Fibroblast of skin of right biceps (primary cell): ENCODE measurements around the gene GRIA3.
"Not testable (repeated sequence)": the region's sequence is repeated elsewhere in the genome, so short reads cannot be mapped to it uniquely, and the experiment has no call there.

ENCODE experiments used
- DNase-seq: peaks from one replicate; pipeline ENCODE4 v3.0.0-alpha.2; 2013

GRIA3 gene

GRCh38 chrX:123277821-123278220, 93.7 kb downstream of the GRIA3 start:
- DNase-seq = no peak

DNA sequence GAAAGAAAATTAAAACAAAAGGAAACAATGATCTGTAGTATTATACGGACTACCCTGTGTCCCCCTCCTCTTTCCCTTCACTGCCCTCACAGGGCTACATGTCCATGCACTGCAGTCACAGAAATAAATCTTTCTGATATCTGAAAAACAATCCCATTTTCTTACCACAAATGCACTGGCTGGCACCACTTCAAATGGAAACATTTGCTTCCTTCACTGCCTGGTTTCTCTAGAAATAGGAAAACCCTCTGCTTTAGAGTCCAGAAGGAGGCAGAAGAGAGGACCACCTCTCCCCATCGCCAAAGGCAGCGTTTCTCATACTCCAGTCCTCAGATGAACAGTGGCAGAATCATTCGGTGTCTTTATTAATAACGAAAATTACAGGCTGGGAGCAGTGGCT, 98.2 kb downstream of the GRIA3 start:
- DNase-seq = no peak

DNA sequence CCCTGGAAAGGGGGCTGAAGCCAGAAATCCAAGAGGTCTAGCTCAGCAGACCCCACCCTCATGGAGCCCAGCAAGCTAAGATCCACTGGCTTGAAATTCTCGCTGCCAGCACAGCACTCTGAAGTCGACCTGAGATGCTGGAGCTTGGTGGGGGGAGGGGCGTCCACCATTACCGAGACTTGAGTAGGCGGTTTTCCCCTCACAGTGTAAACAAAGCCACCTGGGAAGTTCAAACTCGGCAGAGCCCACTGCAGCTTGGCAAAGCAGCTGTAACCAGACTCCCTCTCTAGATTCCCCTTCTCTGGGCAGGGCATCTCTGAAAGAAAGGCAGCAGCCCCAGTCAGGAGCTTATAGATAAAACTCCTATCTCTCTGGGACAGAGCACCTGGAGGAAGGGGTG, 99.3 kb downstream of the GRIA3 start:
- not testable (repeated sequence) for DNase-seq

GRCh38 chrX:123291623-123292022, 107.5 kb downstream of the GRIA3 start:
- no peak for DNase-seq

DNA sequence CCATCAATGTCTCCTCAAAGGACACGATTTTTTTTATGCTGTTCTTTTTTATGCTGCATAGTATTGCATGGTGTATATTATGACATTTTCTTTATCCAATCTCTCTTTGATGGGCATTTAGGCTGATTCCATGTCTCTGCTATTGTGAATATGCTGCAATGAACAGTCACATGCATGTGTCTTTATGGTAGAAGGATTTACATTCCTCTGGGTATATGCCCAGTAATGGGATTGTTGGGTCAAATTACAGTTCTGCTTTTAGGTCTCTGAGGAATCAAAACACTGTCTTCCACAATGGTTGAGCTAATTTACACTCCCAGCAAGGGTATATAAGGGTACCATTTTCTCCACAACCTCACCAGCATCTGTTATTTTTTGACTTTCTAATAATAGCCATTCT, 113.9 kb downstream of the GRIA3 start:
- peak; percentile 49 for DNase-seq

- DNase-seq = no peak
These were observed 119.4 kb downstream of the GRIA3 start for GRCh38 chrX:123303429-123303828.

GRCh38 chrX:123308658-123309057, 124.6 kb downstream of the GRIA3 start:
- DNase-seq = no peak

DNA sequence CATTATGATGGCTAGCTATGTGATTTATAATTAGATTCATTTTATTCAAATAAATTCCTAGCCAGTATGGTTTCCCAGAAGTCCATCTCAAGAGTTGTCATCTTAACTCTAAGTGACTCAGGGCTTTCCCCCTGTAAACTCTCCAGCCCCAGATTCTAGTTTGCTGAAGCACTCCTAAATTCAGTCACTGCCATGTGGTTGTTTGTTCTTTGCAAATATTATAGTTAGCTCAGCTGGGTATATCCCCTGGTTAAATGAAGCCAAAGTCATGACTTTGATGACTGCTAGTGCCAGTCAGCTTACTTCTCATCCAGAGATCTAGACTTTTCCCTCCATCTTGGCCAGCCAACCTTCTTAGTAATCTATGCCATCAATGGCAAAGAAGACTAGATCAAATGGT, 126.0 kb downstream of the GRIA3 start:
- DNase-seq = no peak

DNA sequence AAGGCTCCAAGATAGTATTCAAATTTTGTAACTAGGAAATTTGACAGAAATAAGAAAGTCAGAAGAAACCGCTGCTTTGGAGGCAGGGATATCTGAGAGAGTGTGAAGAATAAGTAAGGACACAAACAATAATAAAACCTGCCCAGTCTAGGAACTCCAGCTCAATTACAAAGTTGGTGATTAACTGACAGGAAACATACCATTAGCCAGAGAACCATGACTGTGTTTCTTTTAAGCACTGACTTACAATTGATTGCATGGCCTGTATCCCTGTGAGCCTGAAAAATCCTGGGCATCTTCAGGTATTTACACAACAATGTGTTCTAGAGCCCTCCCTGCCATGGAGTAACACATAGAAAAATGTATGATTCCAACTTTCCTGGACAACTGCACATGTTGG, 127.4 kb downstream of the GRIA3 start:
- DNase-seq = no peak

- no peak for DNase-seq
These were observed 129.4 kb downstream of the GRIA3 start for GRCh38 chrX:123313486-123313885.

DNA sequence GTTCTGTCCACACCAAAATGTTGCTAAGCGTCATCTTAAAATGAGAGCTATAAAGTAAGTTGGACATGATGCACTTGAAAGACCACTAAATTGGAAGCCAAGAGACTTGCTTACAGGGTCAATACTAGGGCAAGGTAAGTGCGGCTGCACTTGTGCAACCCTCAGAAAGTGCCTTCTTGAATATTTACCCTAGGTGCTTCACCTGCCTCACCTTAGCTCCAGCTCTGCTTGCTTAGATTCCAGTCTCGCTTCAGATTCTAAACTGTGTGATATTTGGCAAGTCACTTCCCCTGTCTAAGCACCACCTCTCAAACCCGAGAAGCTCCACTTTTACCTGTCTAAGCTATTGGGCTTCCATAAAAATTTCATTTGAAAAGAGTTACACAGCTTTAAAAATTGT, 136.5 kb downstream of the GRIA3 start:
- no peak for DNase-seq

- DNase-seq = no peak
These were observed 138.5 kb downstream of the GRIA3 start for GRCh38 chrX:123322536-123322935.

- DNase-seq = peak; percentile 50
These were observed 140.5 kb downstream of the GRIA3 start for GRCh38 chrX:123324625-123325024.

- DNase-seq = no peak
These were observed 146.3 kb downstream of the GRIA3 start for GRCh38 chrX:123330229-123330942.

DNA sequence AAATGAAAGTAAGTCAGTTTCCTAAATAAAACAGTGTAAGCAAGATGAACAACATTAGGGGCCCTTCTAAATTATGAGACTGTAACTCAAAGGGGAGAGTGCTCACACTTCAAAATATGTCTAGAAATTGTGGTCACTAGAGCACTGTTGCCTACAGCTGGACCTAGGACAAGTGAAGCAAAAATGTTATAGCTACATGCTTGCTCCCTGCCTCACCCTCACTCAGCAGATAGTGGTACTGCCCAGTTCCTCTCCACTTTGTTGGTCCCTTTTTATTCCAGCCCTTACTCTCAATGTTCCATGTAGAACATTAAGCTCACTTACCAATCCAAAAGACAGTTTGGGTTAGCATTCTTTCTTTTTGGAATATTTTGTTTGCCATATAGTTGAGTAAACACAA, 147.3 kb downstream of the GRIA3 start:
- DNase-seq = no peak

DNA sequence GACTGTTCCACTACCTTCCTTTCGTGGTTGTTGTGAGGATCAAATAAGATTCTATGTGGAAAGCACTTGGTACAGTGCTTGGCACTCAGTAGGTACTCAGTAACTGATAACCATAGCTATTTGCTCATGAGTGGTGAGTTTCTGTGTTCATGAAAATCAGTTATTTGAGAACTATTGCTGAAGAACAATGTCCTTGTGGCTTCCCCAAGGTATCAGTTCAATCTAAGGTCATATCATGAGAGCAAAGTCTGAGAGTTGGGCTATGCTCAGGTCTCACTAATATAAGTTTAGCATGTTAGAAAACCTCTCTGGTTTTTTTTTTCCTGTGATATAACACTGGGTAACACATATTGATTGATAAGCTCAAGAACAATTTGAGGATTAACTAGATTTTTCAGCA, 147.8 kb downstream of the GRIA3 start:
- no peak for DNase-seq

- peak; percentile 43 for DNase-seq
These were observed 152.6 kb downstream of the GRIA3 start for GRCh38 chrX:123336666-123337065.

- DNase-seq = no peak
These were observed 154.0 kb downstream of the GRIA3 start for GRCh38 chrX:123337886-123338639.

DNA sequence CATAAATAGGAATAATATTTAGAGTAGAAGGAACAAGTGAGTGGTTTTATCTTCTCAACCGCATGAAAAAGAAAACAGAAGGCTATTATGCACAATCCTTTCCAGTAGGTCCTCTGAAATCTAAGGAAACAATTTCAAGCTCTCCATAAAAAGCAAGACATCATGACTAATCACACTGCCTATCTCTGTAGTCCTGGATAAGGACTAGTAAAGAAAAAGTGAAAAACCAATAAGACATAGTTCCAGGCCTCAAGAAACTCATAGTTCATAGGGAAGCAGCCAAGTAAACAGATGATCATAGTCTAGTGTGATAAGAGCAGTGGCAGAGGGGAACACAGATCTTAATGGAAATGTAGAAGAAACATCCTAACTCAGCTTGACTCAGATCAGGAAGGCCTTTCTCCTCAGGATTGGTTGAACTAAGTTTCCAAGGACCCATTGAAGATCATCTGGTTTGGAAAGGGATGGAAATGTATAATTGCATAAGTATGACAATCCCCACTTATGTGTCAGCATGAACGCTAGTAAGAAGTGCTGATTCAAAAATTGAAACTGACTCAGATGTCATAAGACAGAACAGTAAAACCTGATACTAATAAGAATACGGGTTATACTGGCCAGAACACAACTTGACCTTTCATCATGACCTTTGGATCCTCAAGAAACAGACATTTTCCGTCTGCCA, 155.3 kb downstream of the GRIA3 start:
- peak; percentile 79 for DNase-seq

- DNase-seq = peak; percentile 28
These were observed 156.6 kb downstream of the GRIA3 start for GRCh38 chrX:123340696-123341095.

GRCh38 chrX:123348468-123348867, 164.4 kb downstream of the GRIA3 start:
- peak; percentile 56 for DNase-seq

DNA sequence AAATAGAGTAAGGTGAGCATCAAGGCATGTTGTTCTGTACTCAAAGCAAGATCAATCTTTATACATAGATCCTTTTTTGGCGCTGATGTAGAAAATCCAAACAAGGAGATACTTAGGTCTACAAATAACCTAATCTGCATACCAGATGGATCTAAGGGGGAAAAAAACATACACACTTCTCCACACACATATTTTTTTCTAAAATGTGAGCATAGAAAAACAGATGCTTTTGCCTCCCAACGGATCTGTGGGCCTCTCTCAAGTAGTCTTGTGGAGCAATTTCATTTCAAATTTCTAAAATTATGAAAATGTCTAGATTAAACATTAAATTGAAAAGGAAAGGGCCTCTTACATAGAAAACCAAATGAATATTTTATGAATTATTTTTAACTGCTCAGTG, 166.1 kb downstream of the GRIA3 start:
- DNase-seq = no peak

GRCh38 chrX:123357941-123358340, 173.9 kb downstream of the GRIA3 start:
- no peak for DNase-seq

DNA sequence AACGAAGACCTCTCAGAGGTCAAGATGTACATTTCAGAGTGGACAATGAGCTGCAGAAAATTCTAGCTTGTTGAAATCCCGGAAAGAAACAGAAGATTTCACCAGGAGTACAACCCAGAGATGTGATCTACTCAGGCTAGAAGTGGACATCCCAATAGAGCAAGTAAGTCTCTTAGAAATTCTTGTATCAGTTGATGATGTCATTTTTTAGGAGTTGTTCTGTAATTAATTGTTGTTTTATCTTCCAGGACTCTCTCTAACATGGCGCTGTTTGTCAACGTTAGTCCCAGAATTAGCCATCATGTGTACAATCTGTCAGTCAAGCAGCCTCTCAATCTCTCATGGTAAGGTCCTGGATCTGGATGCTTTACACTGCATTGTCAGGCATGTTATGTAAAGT, 174.4 kb downstream of the GRIA3 start:
- DNase-seq = no peak
